ENCODE data around the gene PDZD4. TPM values are rescaled to one million over a fixed set of nuclear protein-coding genes. Genes with fewer than 3 reads are reported as not detected.

The PDZD4 gene
- total and polyA plus RNA-seq, 3 experiments from 2014 or later = 1.3 to 2.3 (median 2.1) TPM

DNA sequence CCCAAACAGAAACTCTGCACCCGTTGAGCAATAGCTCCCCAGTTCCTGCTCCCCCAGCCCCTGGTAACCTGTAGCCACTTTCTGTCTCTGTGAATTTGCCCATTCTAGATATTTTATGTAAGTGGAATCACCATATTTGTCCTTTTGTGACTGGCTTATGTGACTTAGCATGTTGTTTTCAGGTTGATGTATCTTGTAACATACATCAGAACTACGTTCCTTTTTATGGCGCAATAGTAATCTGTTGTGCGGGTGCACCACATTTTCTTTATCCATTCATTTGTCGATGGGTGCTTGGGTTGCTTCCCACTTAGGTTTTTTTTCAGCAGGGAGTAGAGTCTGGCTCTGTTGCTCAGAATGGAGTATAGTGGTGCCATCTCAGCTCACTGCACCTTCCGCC, 6.6 kb upstream of the PDZD4 start:
- DNase-seq = no peak
- H3K4me3 Mint-ChIP-seq = no peak overlapping the region
- no peaks in the 10 kb centered on the region for H3K36me3 Mint-ChIP-seq
- H3K36me3 ChIP-seq (ENCODE audit: insufficient read depth, low read length) = no peaks in the 10 kb centered on the region
- no peak overlapping the region for H3K27ac ChIP-seq (ENCODE audit: low read depth, low read length)
- no peaks in the 10 kb centered on the region for H3K9me3 Mint-ChIP-seq
- no peaks in the 10 kb centered on the region for H3K9me3 ChIP-seq (ENCODE audit: low read length)
- no peak overlapping the region for H3K4me3 ChIP-seq (ENCODE audit: low read length)
- ChIA-PET CTCF (no interaction called here), POLR2A (no interaction called here)
- peaks cover 0 to 27% of the 10 kb centered on the region in 2 donors for H3K27me3 Mint-ChIP-seq
- H3K27me3 ChIP-seq (ENCODE audit: insufficient read depth, low read length, poor library complexity, severe bottlenecking) = no peaks in the 10 kb centered on the region
- no peak overlapping the region for H3K27ac Mint-ChIP-seq
- H3K4me1 ChIP-seq (ENCODE audit: insufficient read depth, low read length) = no peaks in the 10 kb centered on the region
- no peaks in the 10 kb centered on the region for H3K4me1 Mint-ChIP-seq

DNA sequence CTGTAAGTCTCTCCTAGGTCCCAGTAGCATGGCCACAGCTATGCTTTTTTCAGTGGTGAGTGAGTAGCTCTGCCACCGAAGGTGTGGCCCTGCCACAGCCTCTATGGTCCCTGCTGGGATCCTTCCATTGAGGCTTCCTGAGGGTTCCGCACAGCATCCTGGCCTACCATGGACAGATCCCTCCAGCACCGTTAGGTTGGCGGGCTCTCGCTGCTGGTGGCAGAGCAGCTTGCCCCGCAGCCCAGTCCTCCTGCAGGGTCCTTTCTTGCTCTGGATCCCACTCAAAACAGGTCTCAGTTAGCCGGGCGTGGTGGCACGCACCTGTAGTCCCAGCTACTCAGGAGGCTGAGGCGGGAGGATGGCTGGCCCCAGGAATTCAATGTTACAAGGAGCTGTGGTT, 2.4 kb upstream of the PDZD4 start:
- CTCF ChIA-PET = no interaction called here
- Mint-ChIP-seq H3K27me3 (peaks cover 0 to 16% of the 10 kb centered on the region in 2 donors), H3K9me3 (no peaks in the 10 kb centered on the region), H3K27ac (no peak overlapping the region), H3K4me3 (peak overlapping the region in 1 of 7 donors; percentile 76), H3K4me1 (peaks cover under 1 to 6% (median 3%) of the 10 kb centered on the region in 3 donors), H3K36me3 (no peaks in the 10 kb centered on the region)
- Histone ChIP-seq H3K4me1 (ENCODE audit: insufficient read depth, low read length) (peaks cover 5% of the 10 kb centered on the region), H3K9me3 (ENCODE audit: low read length) (no peaks in the 10 kb centered on the region), H3K4me3 (ENCODE audit: low read length) (no peak overlapping the region), H3K27me3 (ENCODE audit: insufficient read depth, low read length, poor library complexity, severe bottlenecking) (no peaks in the 10 kb centered on the region), H3K36me3 (ENCODE audit: insufficient read depth, low read length) (no peaks in the 10 kb centered on the region), H3K27ac (ENCODE audit: low read depth, low read length) (no peak overlapping the region)
- DNase-seq = no peak
- POLR2A ChIA-PET = no interaction called here

GRCh38 chrX:153831429-153832150, 1.2 kb upstream of the PDZD4 start:
- Histone ChIP-seq H3K9me3 (ENCODE audit: low read length) (no peaks in the 10 kb centered on the region), H3K4me3 (ENCODE audit: low read length) (no peak overlapping the region), H3K27ac (ENCODE audit: low read depth, low read length) (no peak overlapping the region), H3K36me3 (ENCODE audit: insufficient read depth, low read length) (no peaks in the 10 kb centered on the region), H3K4me1 (ENCODE audit: insufficient read depth, low read length) (peaks cover 15% of the 10 kb centered on the region), H3K27me3 (ENCODE audit: insufficient read depth, low read length, poor library complexity, severe bottlenecking) (no peaks in the 10 kb centered on the region)
- peaks cover 11 to 17% (median 14%) of the 10 kb centered on the region in 3 donors for H3K4me1 Mint-ChIP-seq
- ChIA-PET POLR2A (no interaction called here), CTCF (no interaction called here)
- peaks cover 0 to 12% of the 10 kb centered on the region in 2 donors for H3K27me3 Mint-ChIP-seq
- DNase-seq = no peak
- H3K36me3 Mint-ChIP-seq = peaks cover 0 to 1% (median 0%) of the 10 kb centered on the region in 3 donors
- H3K4me3 Mint-ChIP-seq = peak overlapping the region; percentile 55 to 76 (median 68)
- peak overlapping the region in 1 of 8 donors; percentile 34 for H3K27ac Mint-ChIP-seq
- H3K9me3 Mint-ChIP-seq = no peaks in the 10 kb centered on the region

DNA sequence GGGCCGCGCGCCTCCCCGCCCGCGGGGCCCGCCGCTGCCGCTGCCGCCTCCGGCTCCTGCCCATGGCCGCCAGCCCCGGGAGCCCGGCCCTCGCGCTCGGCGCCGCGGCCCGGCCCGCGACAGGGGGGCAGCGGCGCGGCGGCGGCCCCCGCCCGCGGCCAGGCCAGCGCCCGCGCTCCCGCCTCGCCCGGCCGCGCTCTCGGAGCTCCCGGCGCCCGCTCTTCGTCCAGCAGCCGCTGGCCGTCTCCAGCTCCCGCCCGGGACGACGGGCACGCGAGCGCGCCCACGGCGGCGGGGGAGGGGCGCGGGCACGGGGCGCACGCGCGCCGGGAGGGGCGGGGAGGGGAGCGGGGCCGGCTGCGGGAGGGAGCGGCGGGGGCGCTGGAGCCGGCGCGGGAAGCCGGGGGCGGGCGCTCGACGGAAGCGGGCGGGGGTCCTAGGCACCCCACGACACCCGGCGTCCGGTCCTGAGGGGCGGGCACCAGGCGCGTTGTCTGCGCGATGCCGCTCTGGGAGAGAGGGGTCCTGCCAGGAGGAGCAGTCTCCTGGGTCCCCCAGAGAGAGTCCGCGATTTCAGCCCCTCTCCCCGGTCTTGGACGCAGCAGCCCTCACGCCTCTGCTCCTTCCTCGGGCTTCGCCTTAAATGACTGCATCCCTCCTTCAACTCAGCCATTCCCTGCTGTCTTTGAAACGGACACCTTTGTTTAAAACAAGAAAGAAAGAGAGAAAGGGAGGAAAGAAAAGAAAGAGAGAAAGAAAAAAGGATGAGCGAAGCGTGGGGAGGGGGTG, 490 bp upstream of the PDZD4 start:
- POLR2A ChIA-PET = no interaction called here

DNA sequence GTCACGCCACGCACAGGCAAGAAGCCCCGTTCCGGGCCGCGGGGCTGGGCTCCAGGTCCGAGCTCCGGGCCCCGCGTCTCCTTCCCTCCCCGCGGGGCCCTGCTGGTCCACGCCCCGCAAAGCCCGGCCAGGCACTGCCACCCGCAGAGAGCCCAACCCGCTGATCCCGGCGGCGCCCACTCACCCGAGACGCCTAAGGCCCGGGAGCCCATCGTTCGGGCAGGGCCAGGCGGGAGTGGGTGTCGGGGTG, 870 bp downstream of the PDZD4 start:
- Histone ChIP-seq H3K27me3 (ENCODE audit: insufficient read depth, low read length, poor library complexity, severe bottlenecking) (no peaks in the 10 kb centered on the region), H3K4me1 (ENCODE audit: insufficient read depth, low read length) (peaks cover 15% of the 10 kb centered on the region), H3K36me3 (ENCODE audit: insufficient read depth, low read length) (no peaks in the 10 kb centered on the region), H3K4me3 (ENCODE audit: low read length) (no peak overlapping the region), H3K27ac (ENCODE audit: low read depth, low read length) (no peak overlapping the region), H3K9me3 (ENCODE audit: low read length) (no peaks in the 10 kb centered on the region)
- ChIA-PET CTCF (no interaction called here), POLR2A (no interaction called here)
- Mint-ChIP-seq H3K27me3 (peaks cover 0 to 13% of the 10 kb centered on the region in 2 donors), H3K27ac (peak overlapping the region in 4 of 8 donors; percentile 18 to 88 (median 80)), H3K4me3 (peak overlapping the region; percentile 69 to 84 (median 79)), H3K4me1 (peaks cover 18 to 24% (median 21%) of the 10 kb centered on the region in 3 donors), H3K9me3 (no peaks in the 10 kb centered on the region), H3K36me3 (peaks cover 0 to 1% (median 0%) of the 10 kb centered on the region in 3 donors)
- DNase-seq = no peak

More for the DNA sequence above, 490 bp upstream of the PDZD4 start:
- CTCF ChIA-PET = no interaction called here
- H3K4me3 Mint-ChIP-seq = peak overlapping the region in 5 of 7 donors; percentile 58 to 75 (median 63)
- no peak overlapping the region for H3K4me3 ChIP-seq (ENCODE audit: low read length)
- peaks cover 12 to 17% (median 14%) of the 10 kb centered on the region in 3 donors for H3K4me1 Mint-ChIP-seq
- H3K27ac ChIP-seq (ENCODE audit: low read depth, low read length) = no peak overlapping the region
- H3K36me3 Mint-ChIP-seq = peaks cover 0 to 1% (median 0%) of the 10 kb centered on the region in 3 donors
- DNase-seq = no peak
- H3K27me3 ChIP-seq (ENCODE audit: insufficient read depth, low read length, poor library complexity, severe bottlenecking) = no peaks in the 10 kb centered on the region
- H3K27me3 Mint-ChIP-seq = peaks cover 0 to 12% of the 10 kb centered on the region in 2 donors
- peak overlapping the region in 1 of 8 donors; percentile 43 for H3K27ac Mint-ChIP-seq
- no peaks in the 10 kb centered on the region for H3K9me3 ChIP-seq (ENCODE audit: low read length)
- no peaks in the 10 kb centered on the region for H3K36me3 ChIP-seq (ENCODE audit: insufficient read depth, low read length)
- H3K4me1 ChIP-seq (ENCODE audit: insufficient read depth, low read length) = peaks cover 15% of the 10 kb centered on the region
- H3K9me3 Mint-ChIP-seq = no peaks in the 10 kb centered on the region

DNA sequence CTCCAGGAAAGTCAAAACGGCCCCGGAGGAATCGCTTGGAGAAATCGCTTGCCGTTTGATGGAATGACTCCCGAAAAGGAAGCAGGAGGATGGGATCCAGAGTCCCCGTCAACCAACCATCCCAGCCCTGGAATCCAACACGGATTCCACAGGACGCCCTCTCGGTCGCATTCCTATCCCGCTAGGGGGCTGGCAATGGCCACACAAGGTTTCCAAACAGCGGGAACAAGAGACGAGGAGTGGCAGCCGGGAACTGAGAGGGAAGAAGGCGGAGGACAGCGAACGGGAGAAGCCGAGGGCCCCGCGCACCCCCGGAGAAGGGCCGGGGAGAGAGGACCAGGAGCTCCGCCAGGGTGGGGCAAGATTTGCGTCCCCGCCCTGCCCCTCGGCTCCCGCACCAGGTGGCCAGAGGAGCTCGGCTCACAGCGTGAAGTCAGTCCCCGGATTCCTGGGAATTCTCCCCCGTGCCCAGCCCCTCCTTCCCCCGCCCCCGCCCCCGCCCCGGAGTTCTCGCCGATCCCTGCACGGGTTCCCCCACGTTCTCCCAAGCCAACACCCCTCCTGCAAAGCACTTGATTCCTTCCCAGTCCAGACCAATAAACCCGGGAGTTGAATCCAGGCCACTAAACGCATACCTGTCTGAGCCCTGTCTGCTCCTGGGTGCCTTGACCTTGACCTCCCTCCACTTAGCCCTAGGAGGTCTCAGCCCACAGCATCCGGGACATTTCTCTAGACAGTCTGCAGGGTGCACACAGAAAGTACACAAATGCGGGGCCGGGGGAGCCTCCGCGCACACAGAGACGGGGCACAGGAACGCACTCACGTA, 1.4 kb downstream of the PDZD4 start:
- no peaks in the 10 kb centered on the region for H3K9me3 Mint-ChIP-seq
- no peak overlapping the region for H3K4me3 ChIP-seq (ENCODE audit: low read length)
- no peak for DNase-seq
- ChIA-PET POLR2A (no interaction called here), CTCF (no interaction called here)
- peaks cover 0 to 13% of the 10 kb centered on the region in 2 donors for H3K27me3 Mint-ChIP-seq
- no peaks in the 10 kb centered on the region for H3K9me3 ChIP-seq (ENCODE audit: low read length)
- no peaks in the 10 kb centered on the region for H3K27me3 ChIP-seq (ENCODE audit: insufficient read depth, low read length, poor library complexity, severe bottlenecking)
- peaks cover 15% of the 10 kb centered on the region for H3K4me1 ChIP-seq (ENCODE audit: insufficient read depth, low read length)
- peaks cover 21 to 27% (median 21%) of the 10 kb centered on the region in 3 donors for H3K4me1 Mint-ChIP-seq
- H3K36me3 Mint-ChIP-seq = peaks cover 0 to 1% (median 0%) of the 10 kb centered on the region in 3 donors
- H3K27ac ChIP-seq (ENCODE audit: low read depth, low read length) = no peak overlapping the region
- H3K4me3 Mint-ChIP-seq = peak overlapping the region; percentile 69 to 84 (median 79)
- H3K27ac Mint-ChIP-seq = peak overlapping the region in 6 of 8 donors; percentile 18 to 88 (median 80)
- H3K36me3 ChIP-seq (ENCODE audit: insufficient read depth, low read length) = no peaks in the 10 kb centered on the region

- H3K4me3 Mint-ChIP-seq = peak overlapping the region in 3 of 7 donors; percentile 38 to 82 (median 74)
- DNase-seq = no peak
- Histone ChIP-seq H3K4me3 (ENCODE audit: low read length) (no peak overlapping the region), H3K4me1 (ENCODE audit: insufficient read depth, low read length) (peaks cover 15% of the 10 kb centered on the region), H3K9me3 (ENCODE audit: low read length) (no peaks in the 10 kb centered on the region), H3K36me3 (ENCODE audit: insufficient read depth, low read length) (no peaks in the 10 kb centered on the region), H3K27me3 (ENCODE audit: insufficient read depth, low read length, poor library complexity, severe bottlenecking) (no peaks in the 10 kb centered on the region), H3K27ac (ENCODE audit: low read depth, low read length) (no peak overlapping the region)
- POLR2A ChIA-PET = no interaction called here
- no peaks in the 10 kb centered on the region for H3K9me3 Mint-ChIP-seq
- peak overlapping the region in 2 of 8 donors; percentile 73 to 87 for H3K27ac Mint-ChIP-seq
- H3K36me3 Mint-ChIP-seq = peaks cover 0 to 1% (median 0%) of the 10 kb centered on the region in 3 donors
- H3K4me1 Mint-ChIP-seq = peaks cover 25 to 32% (median 26%) of the 10 kb centered on the region in 3 donors
- CTCF ChIA-PET = no interaction called here
- peaks cover 0 to 12% of the 10 kb centered on the region in 2 donors for H3K27me3 Mint-ChIP-seq
Measured at GRCh38 chrX:153828308-153828707, 2.0 kb downstream of the PDZD4 start.

All from CD8-positive, alpha-beta memory T cell (primary cell).